ENCODE data around the gene SPO11. TPM values are rescaled to one million over a fixed set of nuclear protein-coding genes. Genes with fewer than 3 reads are reported as not detected.

Gene SPO11
- total and polyA plus RNA-seq, 2 of the 4 experiments (the other 2 are of a cell fraction) = not detected

- H2AK5ac ChIP-seq (ENCODE audit: low read depth, low read length) = no peak overlapping the region; the same call in 1 of the 2 replicates
- dilution Hi-C loops (cut with HindIII; ENCODE audit: low sequenced_read_pairs, unreplicated experiment) (no loop called here), in situ Hi-C loops (cut with MboI; ENCODE audit: low sequenced_read_pairs) (loop anchor here (5.0 to 25.0 kb wide), 4 partner anchors 108 to 1648 kb away; partner anchors contain the start of genes ATP5F1E and PRELID3B), intact Hi-C loops (cut with micrococcal nuclease) (loop anchor here (5.0 to 10.0 kb wide), 2 partner anchors 826 to 1508 kb away; no protein-coding TSS in a partner anchor)
- CTCF ChIA-PET = no interaction called here
- ATAC-seq (ENCODE audit: low read depth) (peak; percentile 64), DNase-seq (peak; percentile 15)
- H3K56ac ChIP-seq (ENCODE audit: extremely low read depth, insufficient read depth, low read length) = peak overlapping the region; percentile 6; the same call in 1 of the 2 replicates
- H3K4me3 ChIP-seq (ENCODE audit: insufficient read depth, low read depth, low read length) = peak overlapping the region; percentile 10; the same call in 1 of the 2 replicates
- H3K14ac ChIP-seq (replicated peaks; ENCODE audit: low read depth, low read length) = peak overlapping the region; percentile 59; the same call in 1 of the 2 replicates
- peak overlapping the region; percentile 39; the same call in 1 of the 2 replicates for H3K4me2 ChIP-seq (ENCODE audit: low read depth, low read length)
- no peak overlapping the region for H3K27ac ChIP-seq (ENCODE audit: insufficient read depth, low read length)
- H3K23ac ChIP-seq (ENCODE audit: low read depth, low read length) = no peak overlapping the region
- no TSS peak for BruUV-seq (replicated peaks)
- H3K9me1 ChIP-seq (ENCODE audit: insufficient read depth, low read length) = 0 out of 2 replicates have a peak, but pooled peaks cover 3% of the 10 kb centered on the region
- no peaks in the 10 kb centered on the region for H3K9me3 ChIP-seq (ENCODE audit: control insufficient read depth, insufficient read depth, low read length)
- peak overlapping the region; percentile 56 for H3K4ac ChIP-seq (ENCODE audit: low read depth, low read length)
- peak overlapping the region; percentile 87 for H2AK9ac ChIP-seq (replicated peaks; ENCODE audit: low read depth, low read length, poor library complexity)
- H4K8ac ChIP-seq (ENCODE audit: low read depth in 2 of 2, low read length in 2 of 2) = peak overlapping the region; percentile 77 to 91
- H4K20me1 ChIP-seq (ENCODE audit: insufficient read depth, low read length) = no peaks in the 10 kb centered on the region; the same call in 1 of the 2 replicates
- peaks cover 6% of the 10 kb centered on the region for H3K4me1 ChIP-seq (ENCODE audit: control insufficient read depth, insufficient read depth, low read length)
- H4K5ac ChIP-seq (ENCODE audit: low read depth, low read length) = peak overlapping the region; percentile 45; the same call in 1 of the 2 replicates
- no peak overlapping the region for H3K9ac ChIP-seq (ENCODE audit: low read depth, low read length)
- 16% methylated on average over 28 of the region's 57 CpGs; no CpG with 5 or more reads in 1 of the 2 experiments for WGBS, 2 experiments (ENCODE audit: extremely low coverage in 2 of 2, insufficient read length in 1 of 2)
- POLR2A ChIA-PET (ENCODE audit: unreplicated experiment) = no interaction called here
- H3K27me3 ChIP-seq (ENCODE audit: control insufficient read depth, insufficient read depth, low read length) = no peaks in the 10 kb centered on the region
- no peak overlapping the region; the same call in 1 of the 2 replicates for H3K18ac ChIP-seq (ENCODE audit: low read depth, low read length)
- H3K36me3 ChIP-seq (ENCODE audit: control insufficient read depth, insufficient read depth, low read length) = peaks cover 11% of the 10 kb centered on the region; the same call in 1 of the 2 replicates
- no peak overlapping the region for H2BK5ac ChIP-seq (ENCODE audit: low read depth, low read length, poor library complexity, severe bottlenecking)
- H2BK120ac ChIP-seq (ENCODE audit: low read depth, low read length) = peak overlapping the region; percentile 15; the same call in 1 of the 2 replicates
- no peak overlapping the region; the same call in 2 of the 3 replicates for H2BK15ac ChIP-seq (ENCODE audit: low read depth, low read length)
- H3K79me1 ChIP-seq (ENCODE audit: low read depth in 1 of 2, low read length in 2 of 2) = peaks cover 0 to 18% of the 10 kb centered on the region in 2 experiments; a peak in 2 of 4 replicates
- H2BK20ac ChIP-seq (ENCODE audit: low read depth, low read length) = no peak overlapping the region
- peak overlapping the region; percentile 32; the same call in 1 of the 2 replicates for H4K91ac ChIP-seq (ENCODE audit: insufficient read depth, low read depth, low read length)
- peak overlapping the region; percentile 95 for H2AFZ ChIP-seq (replicated peaks; ENCODE audit: low read length, poor library complexity)
- TF ChIP-seq RAD21 (IDR thresholded peaks at IDR 0.05; ENCODE audit: low read length) (no peak), POLR2A (IDR thresholded peaks at IDR 0.05; ENCODE audit: low read depth, low read length) (no peak), BHLHE40 (IDR thresholded peaks at IDR 0.05; ENCODE audit: low read depth, low read length) (no peak), NFE2L2 (IDR thresholded peaks at IDR 0.05; ENCODE audit: low read depth, low read length) (no peak), MAFK (IDR thresholded peaks at IDR 0.05; ENCODE audit: low read depth, low read length) (no peak), MAZ (IDR thresholded peaks at IDR 0.05; ENCODE audit: borderline replicate concordance, low read depth, low read length) (no peak), FOS (IDR thresholded peaks at IDR 0.05; ENCODE audit: low read depth, low read length) (no peak), SMC3 (IDR thresholded peaks at IDR 0.05; ENCODE audit: low read depth, low read length) (no peak), USF2 (IDR thresholded peaks at IDR 0.05; ENCODE audit: low read depth, low read length) (no peak), RFX5 (IDR thresholded peaks at IDR 0.05; ENCODE audit: low read depth, low read length) (no peak), MXI1 (IDR thresholded peaks at IDR 0.05; ENCODE audit: borderline replicate concordance, low read depth, low read length) (no peak), CTCF (conservative IDR thresholded peaks at IDR 0.05; ENCODE audit: low read depth, low read length) (no peak), CEBPB (IDR thresholded peaks at IDR 0.05; ENCODE audit: low read depth, low read length) (no peak)
These were observed 59.5 kb downstream of the SPO11 start for GRCh38 chr20:57388953-57389694.

Measured in IMR-90 (cell line).